Activated CD8-positive, alpha-beta T cell treated with anti-CD3 and anti-CD28 coated beads, Interleukin-2, amount 10 ng/mL, durations not matched to agents 7 days and 5 days (primary cell): ENCODE measurements around the gene WDR90. TPM values are rescaled to one million over a fixed set of nuclear protein-coding genes. Genes with fewer than 3 reads are reported as not detected.
"Not testable (repeated sequence)": the region's sequence is repeated elsewhere in the genome, so short reads cannot be mapped to it uniquely, and the experiment has no call there.

ENCODE experiments used
- ATAC-seq: fragments of 150-1000 bp; cut with Tn5 transposase; one replicate; pipeline ENCODE4 v1.10.0; 2021; ENCODE audit warnings: moderate library complexity
- CTCF ChIA-PET: fragments of 350-600 bp; sonication (Branson Sonifier 250); formaldehyde crosslinking; loops from one replicate; lab custom pipeline; 2021; ENCODE audit warnings: antibody characterized with exemption; lab: Charles Lee
- POLR2A ChIA-PET: fragments of 350-600 bp; sonication (Branson Sonifier 250); formaldehyde crosslinking; loops from one replicate; lab custom pipeline; 2021; ENCODE audit warnings: antibody characterized with exemption; lab: Charles Lee
- DNase-seq: peaks from one replicate; pipeline ENCODE4 v3.0.0-alpha.2; 2020
- H3K27ac Mint-ChIP-seq: one replicate; pipeline ENCODE4 v1.8.0; 2021; ENCODE audit warnings: mild to moderate bottlenecking, mixed read lengths
- H3K27me3 Mint-ChIP-seq: one replicate; pipeline ENCODE4 v1.8.0; 2021; ENCODE audit warnings: low read depth, mixed read lengths
- H3K36me3 Mint-ChIP-seq: one replicate; pipeline ENCODE4 v1.8.0; 2021; ENCODE audit warnings: low read depth, mixed read lengths
- H3K4me1 Mint-ChIP-seq: one replicate; pipeline ENCODE4 v1.8.0; 2021; ENCODE audit warnings: low read depth, mixed read lengths
- H3K4me3 Mint-ChIP-seq: one replicate; pipeline ENCODE4 v1.8.0; 2021; ENCODE audit warnings: mild to moderate bottlenecking, mixed read lengths
- H3K9me3 Mint-ChIP-seq: one replicate; pipeline ENCODE4 v1.8.0; 2022; ENCODE audit warnings: mixed read lengths; ENCODE audit not compliant: insufficient read depth
- total RNA-seq, 2 experiments: library from RNA; stranded (reverse); gene quantifications; one replicate each; pipeline ENCODE4 v1.2.3, GENCODE V29; 2021

WDR90 gene
- total RNA-seq, 2 experiments from 2014 or later, result 96.8 to 106 TPM

GRCh38 chr16:691242-691641, 42.1 kb downstream of the WDR90 start:
- Mint-ChIP-seq H3K4me1 (peaks cover 38% of the 10 kb centered on the region), H3K4me3 (peak overlapping the region; percentile 83), H3K27me3 (peaks cover 20% of the 10 kb centered on the region)
- CTCF ChIA-PET, POLR2A ChIA-PET, H3K27ac Mint-ChIP-seq, H3K9me3 Mint-ChIP-seq, ATAC-seq, H3K36me3 Mint-ChIP-seq, DNase-seq: not testable (repeated sequence)

GRCh38 chr16:692356-693108, 43.4 kb downstream of the WDR90 start:
- H3K4me3 Mint-ChIP-seq, result no peak overlapping the region
- no peaks in the 10 kb centered on the region for H3K9me3 Mint-ChIP-seq
- no peak overlapping the region for H3K27ac Mint-ChIP-seq
- H3K27me3 Mint-ChIP-seq, result peaks cover 20% of the 10 kb centered on the region
- ChIA-PET POLR2A (no interaction called here), CTCF (no interaction called here)
- ATAC-seq (no peak), DNase-seq (no peak)
- peaks cover 40% of the 10 kb centered on the region for H3K4me1 Mint-ChIP-seq
- no peaks in the 10 kb centered on the region for H3K36me3 Mint-ChIP-seq

GRCh38 chr16:693364-693763, 44.2 kb downstream of the WDR90 start:
- CTCF ChIA-PET, result no interaction called here
- H3K36me3 Mint-ChIP-seq, result no peaks in the 10 kb centered on the region
- POLR2A ChIA-PET, result no interaction called here
- ATAC-seq (no peak), DNase-seq (no peak)
- H3K4me3 Mint-ChIP-seq, result no peak overlapping the region
- no peaks in the 10 kb centered on the region for H3K9me3 Mint-ChIP-seq
- peaks cover 40% of the 10 kb centered on the region for H3K4me1 Mint-ChIP-seq
- H3K27me3 Mint-ChIP-seq, result peaks cover 20% of the 10 kb centered on the region
- no peak overlapping the region for H3K27ac Mint-ChIP-seq

DNA sequence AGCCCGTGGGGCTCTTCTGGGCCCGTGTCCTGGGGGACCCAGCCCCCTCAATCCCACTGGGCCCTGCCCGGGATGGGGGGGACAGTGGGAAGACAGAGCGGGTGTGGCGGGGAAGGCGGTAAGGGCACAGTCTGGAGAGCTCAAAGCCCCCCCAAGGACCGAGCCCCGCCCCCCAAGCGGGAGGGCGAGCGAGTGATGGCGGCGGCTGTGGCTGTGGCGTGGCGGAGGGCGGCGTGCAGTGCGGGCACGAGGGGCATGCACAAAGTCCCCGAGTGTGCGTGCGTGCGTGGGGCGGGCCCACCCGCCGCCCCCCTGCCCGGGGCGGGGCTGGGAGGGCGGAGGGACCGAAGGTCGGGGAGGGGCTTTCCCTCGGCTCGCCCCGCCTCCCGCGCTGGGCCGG, 44.6 kb downstream of the WDR90 start:
- POLR2A ChIA-PET, result no interaction called here
- Mint-ChIP-seq H3K9me3 (no peaks in the 10 kb centered on the region), H3K27me3 (peaks cover 20% of the 10 kb centered on the region), H3K4me3 (no peak overlapping the region), H3K27ac (no peak overlapping the region), H3K4me1 (peaks cover 37% of the 10 kb centered on the region), H3K36me3 (no peaks in the 10 kb centered on the region)
- no peak for DNase-seq
- no peak for ATAC-seq
- CTCF ChIA-PET, result no interaction called here

DNA sequence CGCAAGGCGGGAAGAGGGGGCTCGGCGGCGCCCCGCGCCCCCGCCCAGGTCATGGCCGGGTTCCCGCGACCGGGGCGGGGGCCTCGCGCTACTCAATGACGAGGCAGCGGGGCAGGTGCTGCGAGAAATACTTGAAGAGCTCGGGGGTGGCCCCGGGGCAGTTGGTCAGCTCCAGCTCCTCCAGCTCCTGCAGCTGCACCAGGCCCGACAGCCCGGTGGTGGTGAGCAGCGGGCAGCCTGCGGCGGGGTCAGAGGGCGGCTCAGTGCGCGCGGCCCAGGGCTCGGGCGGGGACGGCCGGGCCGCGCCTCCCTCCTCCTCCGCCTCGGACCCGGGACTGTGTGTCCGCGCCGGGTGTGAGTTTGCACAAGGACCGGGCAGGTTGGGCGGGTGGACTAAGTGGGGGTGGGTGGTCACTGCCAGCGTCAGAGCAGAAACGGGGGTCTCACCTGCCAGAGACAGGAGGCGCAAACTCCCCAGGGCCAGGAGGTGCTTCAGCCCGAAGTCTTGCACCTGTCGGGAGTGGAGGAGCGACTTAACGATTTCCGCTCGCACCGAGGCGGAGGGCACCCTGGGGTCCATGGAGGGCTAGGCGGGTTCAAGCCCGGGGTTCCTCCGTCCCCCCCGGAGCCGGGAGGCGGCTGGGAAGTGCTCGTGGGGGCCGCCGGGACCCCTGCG, 45.2 kb downstream of the WDR90 start:
- H3K9me3 Mint-ChIP-seq, result no peaks in the 10 kb centered on the region
- H3K27me3 Mint-ChIP-seq, result peaks cover 21% of the 10 kb centered on the region
- H3K36me3 Mint-ChIP-seq, result no peaks in the 10 kb centered on the region
- H3K4me1 Mint-ChIP-seq, result peaks cover 37% of the 10 kb centered on the region
- peak overlapping the region; percentile 56 for H3K4me3 Mint-ChIP-seq
- no peak for DNase-seq
- no peak overlapping the region for H3K27ac Mint-ChIP-seq
- CTCF ChIA-PET, result interaction anchor here (1.5 to 1.9 kb wide), 2 partner anchors 18 to 26 kb away, joined by 5 to 6 read pairs; no protein-coding TSS in a partner anchor
- ATAC-seq, result no peak
- POLR2A ChIA-PET, result no interaction called here

DNA sequence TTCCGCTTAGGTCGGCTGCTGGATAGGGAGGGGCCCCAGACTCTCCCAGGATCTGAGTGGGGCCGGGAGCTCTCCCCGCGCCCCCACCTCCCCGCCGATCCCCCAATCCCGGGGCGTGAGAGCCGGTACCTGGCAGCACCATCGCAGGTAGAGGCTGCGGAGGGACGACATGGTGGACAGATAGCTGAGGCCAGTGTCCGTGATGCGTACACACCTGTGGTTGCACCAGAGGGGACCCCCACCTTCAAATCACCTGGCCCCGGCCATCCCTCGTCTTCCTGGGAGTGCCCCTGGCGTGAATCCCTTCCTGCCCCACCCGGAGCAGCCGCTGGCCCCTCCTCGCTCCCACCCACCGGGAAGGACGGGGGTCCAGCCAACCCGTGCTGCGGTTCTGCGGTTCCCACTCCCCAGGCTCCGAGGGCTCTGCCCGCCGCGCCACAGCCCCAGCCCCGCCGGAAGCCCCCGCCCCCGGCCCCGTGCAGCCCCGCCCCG, 45.7 kb downstream of the WDR90 start:
- peak overlapping the region; percentile 22 for H3K4me3 Mint-ChIP-seq
- no peaks in the 10 kb centered on the region for H3K36me3 Mint-ChIP-seq
- ATAC-seq, result no peak
- POLR2A ChIA-PET, result interaction anchor here (0.6 to 1.0 kb wide), 3 partner anchors 9 to 26 kb away, joined by 3 to 4 read pairs (median 3); partner anchors contain the start of gene ANTKMT
- CTCF ChIA-PET, result interaction anchor here (1.0 to 1.9 kb wide), 4 partner anchors 17 to 109 kb away, joined by 3 to 6 read pairs (median 5); no protein-coding TSS in a partner anchor
- peaks cover 36% of the 10 kb centered on the region for H3K4me1 Mint-ChIP-seq
- DNase-seq, result no peak
- no peak overlapping the region for H3K27ac Mint-ChIP-seq
- peaks cover 23% of the 10 kb centered on the region for H3K27me3 Mint-ChIP-seq
- no peaks in the 10 kb centered on the region for H3K9me3 Mint-ChIP-seq

DNA sequence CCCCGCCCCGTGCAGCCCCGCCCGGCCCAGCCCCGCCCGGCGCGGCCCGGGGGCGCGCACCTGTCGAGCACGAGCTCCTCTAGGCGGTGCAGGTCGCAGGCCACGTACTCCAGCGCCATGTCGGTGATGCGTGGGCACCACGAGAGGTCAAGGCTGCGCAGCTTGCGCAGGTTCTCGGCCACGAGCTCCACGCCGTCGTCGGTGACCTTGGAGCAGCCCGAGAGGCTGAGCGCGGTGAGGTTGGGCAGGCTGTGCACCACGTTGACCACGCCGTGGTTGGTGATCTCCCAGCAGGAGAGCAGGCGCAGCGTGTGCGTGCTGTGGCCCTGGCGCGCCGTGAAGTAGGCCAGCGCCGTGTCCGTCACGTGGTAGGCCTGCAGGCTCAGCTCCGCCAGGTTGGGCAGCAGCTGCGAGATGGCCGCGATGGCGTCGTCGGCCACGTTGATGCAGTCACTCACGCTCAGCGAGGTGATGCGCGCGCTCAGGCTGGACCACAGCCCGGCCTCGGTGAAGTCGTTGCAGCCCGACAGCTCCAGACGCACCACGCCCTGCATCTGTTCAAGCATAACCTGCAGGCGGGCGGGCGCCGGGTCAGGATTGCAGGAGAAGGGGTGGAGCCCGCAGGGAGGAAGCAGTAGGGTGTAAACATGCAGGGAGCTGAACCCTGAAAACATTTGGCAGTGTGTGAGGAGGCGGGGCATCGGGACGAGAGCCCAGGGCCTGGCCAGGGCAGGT, 46.4 kb downstream of the WDR90 start:
- Mint-ChIP-seq H3K4me3 (peak overlapping the region; percentile 76), H3K9me3 (no peaks in the 10 kb centered on the region), H3K36me3 (no peaks in the 10 kb centered on the region), H3K27ac (peak overlapping the region; percentile 78), H3K4me1 (peaks cover 35% of the 10 kb centered on the region), H3K27me3 (peaks cover 26% of the 10 kb centered on the region)
- CTCF ChIA-PET, result interaction anchor here (0.9 to 1.9 kb wide), 5 partner anchors 17 to 108 kb away, joined by 3 to 6 read pairs (median 5); partner anchors contain the start of gene RHOT2
- POLR2A ChIA-PET, result interaction anchor here (0.6 to 1.0 kb wide), 5 partner anchors 8 to 52 kb away, joined by 3 to 4 read pairs (median 4); partner anchors contain the start of gene ANTKMT
- ATAC-seq, result peak; percentile 81
- peak; percentile 69 for DNase-seq

DNA sequence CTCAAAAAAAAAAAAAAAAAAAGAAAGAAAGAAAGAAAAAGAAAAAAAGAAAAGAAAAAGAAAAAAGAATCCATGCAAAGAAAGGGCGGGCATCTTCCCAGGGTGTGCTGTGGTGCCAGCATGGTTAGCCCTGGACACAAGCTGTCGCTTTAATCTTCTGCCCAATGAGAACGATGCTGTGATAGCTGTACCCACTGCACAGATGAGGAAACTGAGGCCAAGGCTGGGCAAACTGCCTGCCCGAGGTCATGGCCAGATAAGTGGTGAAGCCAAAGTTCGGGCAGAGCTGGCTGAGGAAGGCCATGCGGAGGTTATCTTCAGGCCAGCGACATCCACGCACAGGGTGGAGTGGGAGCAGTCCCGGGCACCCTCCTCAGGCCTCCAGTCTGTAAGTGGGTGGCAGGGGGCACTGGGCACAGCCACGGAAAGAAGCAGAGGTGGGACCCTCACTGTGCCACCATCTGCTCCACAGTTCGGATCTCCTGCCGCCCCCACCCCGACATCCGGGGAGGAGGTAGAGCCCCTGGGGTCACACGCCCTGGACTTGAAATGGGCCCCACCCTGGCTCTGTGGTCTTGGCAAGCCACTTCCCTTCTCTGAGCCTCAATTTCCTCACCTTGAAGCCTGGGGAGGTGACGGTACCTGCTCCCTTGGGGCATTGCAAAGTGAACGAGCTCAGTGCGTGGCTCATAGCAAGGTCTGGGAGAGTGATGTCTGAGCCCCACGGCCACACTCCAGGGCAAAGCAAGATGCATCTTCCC, 49.9 kb downstream of the WDR90 start:
- H3K36me3 Mint-ChIP-seq, result no peaks in the 10 kb centered on the region
- H3K27ac Mint-ChIP-seq, result no peak overlapping the region
- H3K4me3 Mint-ChIP-seq, result peak overlapping the region; percentile 15
- ChIA-PET POLR2A (no interaction called here), CTCF (no interaction called here)
- H3K4me1 Mint-ChIP-seq, result peaks cover 24% of the 10 kb centered on the region
- H3K27me3 Mint-ChIP-seq, result peaks cover 38% of the 10 kb centered on the region
- DNase-seq (peak; percentile 56), ATAC-seq (no peak)
- H3K9me3 Mint-ChIP-seq, result no peaks in the 10 kb centered on the region

GRCh38 chr16:700684-701584, 51.8 kb downstream of the WDR90 start:
- H3K4me3 Mint-ChIP-seq, result no peak overlapping the region
- ATAC-seq (peak; percentile 73), DNase-seq (peak; percentile 54)
- H3K27me3 Mint-ChIP-seq, result peaks cover 33% of the 10 kb centered on the region
- ChIA-PET POLR2A (interaction anchor here (0.9 kb wide), 1 partner anchor 11 kb away, joined by 3 read pairs; the partner anchor contains the start of gene WDR24), CTCF (interaction anchor here (0.9 kb wide), 1 partner anchor 11 kb away, joined by 3 read pairs; no protein-coding TSS in a partner anchor)
- no peaks in the 10 kb centered on the region for H3K9me3 Mint-ChIP-seq
- H3K27ac Mint-ChIP-seq, result no peak overlapping the region
- H3K36me3 Mint-ChIP-seq, result no peaks in the 10 kb centered on the region
- H3K4me1 Mint-ChIP-seq, result peaks cover 17% of the 10 kb centered on the region

DNA sequence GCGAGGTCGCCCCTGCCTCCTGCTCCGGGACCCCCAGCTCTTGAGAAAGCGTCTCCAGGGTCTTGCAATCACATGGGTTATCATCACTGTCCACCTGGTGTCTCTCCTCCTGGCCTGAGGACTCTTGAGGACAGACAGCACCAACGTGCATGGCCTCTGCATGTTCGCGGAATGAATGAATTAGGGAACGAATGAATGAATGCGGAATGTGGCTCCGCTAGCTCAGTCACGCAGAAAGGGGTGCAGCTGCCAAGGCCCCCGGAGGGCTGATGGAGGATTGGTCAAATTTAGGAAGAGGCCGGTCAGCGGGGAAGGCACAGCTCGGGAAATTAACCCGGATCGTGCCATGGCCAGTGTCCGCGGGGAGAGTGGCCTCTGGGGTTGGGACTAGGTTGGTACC, 53.2 kb downstream of the WDR90 start:
- H3K27ac Mint-ChIP-seq, result no peak overlapping the region
- H3K4me3 Mint-ChIP-seq, result no peak overlapping the region
- peaks cover 45% of the 10 kb centered on the region for H3K27me3 Mint-ChIP-seq
- ChIA-PET POLR2A (no interaction called here), CTCF (no interaction called here)
- H3K9me3 Mint-ChIP-seq, result no peaks in the 10 kb centered on the region
- no peaks in the 10 kb centered on the region for H3K36me3 Mint-ChIP-seq
- DNase-seq (no peak), ATAC-seq (no peak)
- peaks cover 11% of the 10 kb centered on the region for H3K4me1 Mint-ChIP-seq
